Measurements from ENCODE around the gene FOXK1. TPM values are rescaled to one million over a fixed set of nuclear protein-coding genes. Genes with fewer than 3 reads are reported as not detected.

The FOXK1 gene
- total RNA-seq, 2 experiments from 2014 or later: 38.5 to 39.6 TPM

DNA sequence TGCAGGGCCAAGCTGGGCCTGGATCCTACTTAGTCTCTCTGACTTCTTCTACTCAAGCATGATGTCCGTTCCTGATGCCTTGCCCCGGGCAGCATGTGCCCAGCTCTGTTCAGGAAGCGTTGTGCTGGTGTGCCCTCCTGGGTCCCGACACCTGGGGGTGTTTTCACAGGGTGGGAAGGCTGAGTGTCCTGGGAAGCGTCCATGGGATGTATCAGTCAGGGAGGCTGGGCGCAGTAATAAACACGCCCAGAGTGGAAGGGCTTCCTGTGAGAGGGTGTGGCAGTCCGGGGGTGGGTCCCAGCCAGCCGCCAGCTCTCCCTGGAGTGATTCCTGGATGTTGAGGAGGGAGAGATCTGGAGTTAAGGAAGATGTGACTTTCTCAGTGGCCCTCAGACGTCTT, 29.0 kb downstream of the FOXK1 start:
- H3K4me1 Mint-ChIP-seq (ENCODE audit: low read depth): peaks cover 52% of the 10 kb centered on the region
- no peaks in the 10 kb centered on the region for H3K9me3 Mint-ChIP-seq
- CTCF ChIA-PET: interaction anchor here (1.5 kb wide), 1 partner anchor 10 kb away, joined by 3 read pairs; no protein-coding TSS in a partner anchor

DNA sequence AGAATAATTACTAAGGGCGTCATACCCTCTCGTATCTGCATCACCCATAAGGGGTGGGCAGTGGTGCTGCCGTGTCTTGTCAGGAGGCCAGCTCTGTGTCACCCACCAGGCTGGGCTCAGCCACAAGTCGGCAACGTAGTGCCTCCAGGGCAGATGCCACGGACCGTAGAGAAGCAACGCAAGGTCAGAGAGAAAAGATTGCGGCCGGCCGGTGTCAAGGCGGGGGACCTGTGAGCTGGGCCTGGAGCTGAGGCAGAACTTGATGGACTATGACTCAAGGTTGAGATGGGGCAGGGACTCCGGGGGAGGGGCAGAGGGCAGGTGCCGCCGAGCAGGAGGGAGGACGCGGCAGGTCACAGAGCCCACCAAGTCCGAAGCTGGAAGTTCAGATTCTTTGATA, 29.5 kb downstream of the FOXK1 start:
- ATAC-seq: no peak

More for the DNA sequence above, 29.0 kb downstream of the FOXK1 start:
- ATAC-seq: no peak
- Mint-ChIP-seq H3K4me3 (no peak overlapping the region), H3K27ac (peak overlapping the region; percentile 53), H3K27me3 (no peaks in the 10 kb centered on the region), H3K36me3 (ENCODE audit: low read depth) (peaks cover 17% of the 10 kb centered on the region)
- TF ChIP-seq, protein P1, sequence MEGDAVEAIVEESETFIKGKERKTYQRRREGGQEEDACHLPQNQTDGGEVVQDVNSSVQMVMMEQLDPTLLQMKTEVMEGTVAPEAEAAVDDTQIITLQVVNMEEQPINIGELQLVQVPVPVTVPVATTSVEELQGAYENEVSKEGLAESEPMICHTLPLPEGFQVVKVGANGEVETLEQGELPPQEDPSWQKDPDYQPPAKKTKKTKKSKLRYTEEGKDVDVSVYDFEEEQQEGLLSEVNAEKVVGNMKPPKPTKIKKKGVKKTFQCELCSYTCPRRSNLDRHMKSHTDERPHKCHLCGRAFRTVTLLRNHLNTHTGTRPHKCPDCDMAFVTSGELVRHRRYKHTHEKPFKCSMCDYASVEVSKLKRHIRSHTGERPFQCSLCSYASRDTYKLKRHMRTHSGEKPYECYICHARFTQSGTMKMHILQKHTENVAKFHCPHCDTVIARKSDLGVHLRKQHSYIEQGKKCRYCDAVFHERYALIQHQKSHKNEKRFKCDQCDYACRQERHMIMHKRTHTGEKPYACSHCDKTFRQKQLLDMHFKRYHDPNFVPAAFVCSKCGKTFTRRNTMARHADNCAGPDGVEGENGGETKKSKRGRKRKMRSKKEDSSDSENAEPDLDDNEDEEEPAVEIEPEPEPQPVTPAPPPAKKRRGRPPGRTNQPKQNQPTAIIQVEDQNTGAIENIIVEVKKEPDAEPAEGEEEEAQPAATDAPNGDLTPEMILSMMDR (IDR thresholded peaks at IDR 0.05): no peak
- no peak for DNase-seq
- intact Hi-C loops (cut with micrococcal nuclease): no loop called here
- POLR2A ChIA-PET: interaction anchor here (1.1 kb wide), 1 partner anchor 64 kb away, joined by 3 read pairs; the partner anchor contains the start of gene AP5Z1

DNA sequence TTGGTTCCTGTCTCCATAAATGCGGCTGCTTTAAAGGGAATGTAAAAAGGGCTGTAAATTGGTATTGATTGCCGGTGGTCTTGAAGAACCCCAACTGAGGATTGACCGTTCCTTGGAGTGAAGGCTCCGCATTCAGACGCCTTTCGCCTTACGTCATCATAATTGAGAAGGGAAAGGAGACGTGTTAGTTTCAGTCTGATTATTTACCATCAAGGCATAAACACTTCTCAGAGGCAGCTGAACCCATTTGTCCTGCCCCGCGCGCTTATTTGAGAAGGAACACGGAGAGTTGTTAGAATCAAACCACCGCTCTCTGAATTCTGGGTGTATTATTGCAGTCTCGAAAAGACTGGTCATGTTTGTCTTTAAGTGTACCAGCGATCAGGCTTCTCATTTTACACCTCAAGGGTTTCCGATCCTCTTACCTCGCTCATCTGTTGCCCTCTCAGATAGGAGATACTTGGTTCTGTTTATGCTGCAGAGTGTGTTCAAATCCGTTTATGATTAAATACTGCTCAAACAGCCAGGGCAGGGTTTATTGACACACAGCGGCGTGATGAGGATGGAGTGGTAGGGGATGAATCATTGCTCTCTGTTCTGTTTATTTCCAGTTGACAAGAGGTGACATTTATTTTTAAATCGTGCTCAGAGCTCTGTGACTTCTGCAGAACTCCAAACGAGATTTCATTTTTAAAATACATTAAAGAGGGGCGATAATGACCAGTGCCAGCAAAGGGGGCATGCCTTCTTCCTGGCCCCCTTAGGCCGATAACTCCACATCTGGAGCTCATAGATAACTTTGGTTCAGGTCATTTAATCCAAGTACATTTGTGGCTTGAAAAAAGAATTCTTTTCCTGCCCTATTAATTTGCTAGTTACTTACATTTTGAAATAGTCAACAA, 30.4 kb downstream of the FOXK1 start:
- POLR2A ChIA-PET: interaction anchor here (0.9 to 1.4 kb wide), 4 partner anchors 8 to 71 kb away, joined by 3 to 5 read pairs (median 4); no protein-coding TSS in a partner anchor
- no peaks in the 10 kb centered on the region for H3K27me3 Mint-ChIP-seq

More for the DNA sequence above, 29.5 kb downstream of the FOXK1 start:
- H3K9me3 Mint-ChIP-seq: no peaks in the 10 kb centered on the region
- intact Hi-C loops (cut with micrococcal nuclease): no loop called here
- CTCF ChIA-PET: interaction anchor here (1.5 to 2.9 kb wide), 2 partner anchors 11 to 12 kb away, joined by 3 to 13 read pairs; no protein-coding TSS in a partner anchor
- H3K4me3 Mint-ChIP-seq: no peak overlapping the region
- no peaks in the 10 kb centered on the region for H3K27me3 Mint-ChIP-seq
- POLR2A ChIA-PET: interaction anchor here (1.1 kb wide), 1 partner anchor 9 kb away, joined by 3 read pairs; no protein-coding TSS in a partner anchor
- peaks cover 49% of the 10 kb centered on the region for H3K4me1 Mint-ChIP-seq (ENCODE audit: low read depth)
- no peak for DNase-seq
- peaks cover 17% of the 10 kb centered on the region for H3K36me3 Mint-ChIP-seq (ENCODE audit: low read depth)
- TF ChIP-seq, protein P1 (IDR thresholded peaks at IDR 0.05): no peak
- peak overlapping the region; percentile 53 for H3K27ac Mint-ChIP-seq

DNA sequence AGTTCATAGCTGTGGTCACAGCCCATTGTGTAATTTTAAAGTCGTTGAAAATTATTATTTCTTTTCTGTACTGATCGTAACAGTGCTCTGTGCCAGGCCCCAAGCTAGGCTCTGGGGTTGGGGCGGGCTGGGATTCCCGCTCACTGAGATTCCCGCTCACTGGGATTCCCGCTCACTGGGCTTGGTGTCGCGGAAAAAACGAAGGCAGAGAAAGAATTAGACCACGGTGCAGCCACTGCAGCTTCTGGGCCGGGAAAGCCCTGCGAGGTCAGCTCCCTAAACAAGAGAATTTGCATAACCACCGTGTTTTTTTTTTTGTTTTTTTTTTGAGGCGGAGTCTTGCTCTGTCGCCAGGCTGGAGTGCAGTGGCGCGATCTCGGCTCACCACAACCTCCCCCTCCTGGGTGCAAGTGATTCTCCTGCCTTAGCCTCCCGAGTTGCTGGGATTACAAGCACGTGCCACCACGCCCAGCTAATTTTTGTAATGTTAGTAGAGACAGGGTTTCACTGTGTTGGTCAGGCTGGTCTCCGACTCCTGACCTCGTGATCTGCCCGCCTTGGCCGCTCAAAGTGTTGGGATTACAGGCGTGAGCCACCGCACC, 31.2 kb downstream of the FOXK1 start:
- intact Hi-C loops (cut with micrococcal nuclease): no loop called here
- no peaks in the 10 kb centered on the region for H3K9me3 Mint-ChIP-seq
- DNase-seq (peak; percentile 22), ATAC-seq (peak; percentile 42)
- ChIA-PET CTCF (interaction anchor here (2.9 kb wide), 1 partner anchor 11 kb away, joined by 13 read pairs; no protein-coding TSS in a partner anchor), POLR2A (interaction anchor here (0.9 to 1.4 kb wide), 3 partner anchors 11 to 72 kb away, joined by 4 to 5 read pairs (median 4); no protein-coding TSS in a partner anchor)
- peaks cover 47% of the 10 kb centered on the region for H3K4me1 Mint-ChIP-seq (ENCODE audit: low read depth)
- H3K27me3 Mint-ChIP-seq: no peaks in the 10 kb centered on the region
- H3K4me3 Mint-ChIP-seq: no peak overlapping the region
- TF ChIP-seq, protein P1 (IDR thresholded peaks at IDR 0.05): no peak
- H3K27ac Mint-ChIP-seq: peak overlapping the region; percentile 20
- H3K36me3 Mint-ChIP-seq (ENCODE audit: low read depth): peaks cover 19% of the 10 kb centered on the region

More for the DNA sequence above, 30.4 kb downstream of the FOXK1 start:
- TF ChIP-seq, protein P1 (IDR thresholded peaks at IDR 0.05): no peak
- H3K27ac Mint-ChIP-seq: peak overlapping the region; percentile 67
- intact Hi-C loops (cut with micrococcal nuclease): no loop called here
- DNase-seq (peak; percentile 31), ATAC-seq (peak; percentile 83)
- no peaks in the 10 kb centered on the region for H3K9me3 Mint-ChIP-seq
- CTCF ChIA-PET: interaction anchor here (2.9 kb wide), 1 partner anchor 12 kb away, joined by 13 read pairs; no protein-coding TSS in a partner anchor
- peaks cover 45% of the 10 kb centered on the region for H3K4me1 Mint-ChIP-seq (ENCODE audit: low read depth)
- no peak overlapping the region for H3K4me3 Mint-ChIP-seq
- peaks cover 19% of the 10 kb centered on the region for H3K36me3 Mint-ChIP-seq (ENCODE audit: low read depth)
